IPS-18a (cell line): ENCODE results near the gene SH2D1A.

ENCODE experiments used
- H3K27ac ChIP-seq: one replicate; pipeline ENCODE4 v1.5.1; 2013; ENCODE audit warnings: low read length
- H3K27me3 ChIP-seq: one replicate; pipeline ENCODE4 v1.6.1; 2013; ENCODE audit warnings: mild to moderate bottlenecking, low read length; ENCODE audit not compliant: control insufficient read depth, insufficient read depth
- H3K36me3 ChIP-seq: one replicate; pipeline ENCODE4 v1.6.1; 2013; ENCODE audit warnings: low read depth, low read length; ENCODE audit not compliant: control insufficient read depth
- H3K4me1 ChIP-seq: one replicate; pipeline ENCODE4 v1.6.1; 2013; ENCODE audit warnings: low read depth, low read length; ENCODE audit not compliant: control insufficient read depth
- H3K4me3 ChIP-seq: one replicate; pipeline ENCODE4 v1.5.1; 2013; ENCODE audit warnings: low read length
- H3K9ac ChIP-seq: one replicate; pipeline ENCODE4 v1.6.1; 2013; ENCODE audit warnings: mild to moderate bottlenecking, low read length, moderate library complexity
- H3K9me3 ChIP-seq: one replicate; pipeline ENCODE4 v1.6.1; 2013; ENCODE audit warnings: low read depth, low read length; ENCODE audit not compliant: control insufficient read depth

SH2D1A gene

GRCh38 chrX:124338733-124339514 lies 7.4 kb upstream of the SH2D1A start:
- no peaks in the 10 kb centered on the region for H3K9me3 ChIP-seq
- H3K9ac ChIP-seq = no peak overlapping the region
- H3K4me1 ChIP-seq = no peaks in the 10 kb centered on the region
- H3K4me3 ChIP-seq = no peak overlapping the region
- no peaks in the 10 kb centered on the region for H3K36me3 ChIP-seq
- H3K27ac ChIP-seq = no peak overlapping the region
- no peaks in the 10 kb centered on the region for H3K27me3 ChIP-seq

DNA sequence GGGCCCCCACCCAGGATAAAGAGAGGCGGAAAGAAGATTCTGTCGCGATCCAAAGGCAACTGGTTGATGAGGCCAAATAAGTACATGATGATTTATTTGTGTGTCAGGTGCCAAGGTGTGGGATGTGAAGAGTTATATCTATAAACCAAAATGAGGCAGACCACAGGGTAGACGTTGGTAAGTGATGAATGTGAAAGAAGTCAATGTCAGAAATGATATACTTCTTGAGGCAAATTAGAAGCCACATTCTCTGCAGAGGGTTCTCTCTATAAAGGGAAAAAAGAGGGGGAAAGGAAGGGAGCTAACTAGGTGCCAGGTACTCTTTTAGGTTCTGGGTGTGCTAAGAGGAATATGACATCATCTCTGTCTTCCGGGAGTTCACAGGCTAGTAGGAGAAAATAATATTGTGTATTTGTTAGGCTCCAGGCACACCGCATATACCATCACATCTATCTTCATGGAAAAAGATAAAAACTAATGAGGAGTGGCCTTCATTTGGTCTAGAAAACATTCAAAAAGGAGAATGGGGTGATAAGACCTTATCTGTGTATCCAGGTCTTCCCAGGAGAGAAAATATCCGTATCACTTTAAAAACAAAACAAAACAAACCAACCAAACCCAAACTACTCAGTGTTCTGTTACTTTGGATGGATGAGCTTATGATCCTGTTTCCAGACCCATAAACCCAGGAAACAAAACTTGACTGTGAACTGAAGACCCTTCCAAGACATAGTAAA lies 4.8 kb upstream of the SH2D1A start:
- no peaks in the 10 kb centered on the region for H3K27me3 ChIP-seq

DNA sequence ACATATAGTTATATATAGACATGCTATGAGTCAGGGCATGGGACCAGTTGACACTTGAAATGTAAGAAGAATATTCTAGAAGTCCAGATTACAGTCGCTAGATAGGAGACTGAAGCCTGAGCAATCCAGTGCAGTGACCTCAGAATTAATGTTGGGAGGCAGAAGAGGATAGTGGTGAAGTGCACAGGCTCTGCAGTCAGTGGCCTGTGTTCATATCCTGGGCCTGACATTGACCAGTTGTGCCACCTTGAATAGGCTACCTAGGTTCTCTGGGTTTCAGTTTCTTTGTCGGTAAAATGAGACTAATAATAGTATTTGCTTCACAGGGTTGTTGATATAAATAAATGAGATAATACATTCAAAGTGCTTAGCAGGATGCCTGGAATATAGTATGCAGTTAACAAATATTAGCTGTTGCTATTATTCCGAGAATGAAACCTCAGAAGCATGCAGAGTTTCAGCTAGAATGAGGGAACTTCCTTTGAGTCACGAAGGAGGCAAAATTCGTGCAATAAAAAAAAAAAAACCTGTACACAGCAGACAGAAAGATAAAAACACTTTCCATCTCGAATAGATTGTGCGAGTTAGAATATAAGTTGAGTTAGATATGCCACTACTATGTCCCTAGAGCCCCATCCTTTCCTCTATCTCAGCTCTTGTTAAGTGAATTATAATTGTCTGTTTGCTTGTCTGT lies 4.0 kb upstream of the SH2D1A start:
- H3K9me3 ChIP-seq = peaks cover 5% of the 10 kb centered on the region
- no peaks in the 10 kb centered on the region for H3K4me1 ChIP-seq
- no peaks in the 10 kb centered on the region for H3K36me3 ChIP-seq
- no peak overlapping the region for H3K27ac ChIP-seq
- no peak overlapping the region for H3K4me3 ChIP-seq
- no peaks in the 10 kb centered on the region for H3K27me3 ChIP-seq
- H3K9ac ChIP-seq = no peak overlapping the region

More for the DNA sequence above, 4.8 kb upstream of the SH2D1A start:
- no peaks in the 10 kb centered on the region for H3K36me3 ChIP-seq
- H3K27ac ChIP-seq = no peak overlapping the region
- no peaks in the 10 kb centered on the region for H3K4me1 ChIP-seq
- no peak overlapping the region for H3K4me3 ChIP-seq
- no peaks in the 10 kb centered on the region for H3K9me3 ChIP-seq
- H3K9ac ChIP-seq = no peak overlapping the region

DNA sequence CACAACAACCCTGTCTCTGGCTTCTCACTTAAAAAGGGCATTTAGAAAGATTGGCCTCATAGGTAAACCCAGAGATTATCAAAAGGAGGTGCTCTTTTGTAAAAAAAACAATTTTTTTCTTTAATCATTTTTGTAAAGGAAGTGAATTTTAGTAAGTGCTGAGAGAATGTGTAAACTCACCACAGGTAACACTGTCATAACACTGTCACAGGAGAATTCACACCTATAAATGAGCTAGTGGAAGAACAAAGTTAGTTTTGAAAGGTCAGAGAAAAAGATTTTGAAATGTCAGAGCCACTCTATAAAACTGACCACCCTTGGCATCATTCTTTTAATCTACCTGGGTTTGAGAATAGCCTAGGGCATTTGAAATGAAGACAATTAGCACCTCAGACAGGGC lies 3.3 kb upstream of the SH2D1A start:
- Histone ChIP-seq H3K27ac (no peak overlapping the region), H3K36me3 (no peaks in the 10 kb centered on the region), H3K9ac (no peak overlapping the region), H3K4me3 (no peak overlapping the region), H3K9me3 (peaks cover 6% of the 10 kb centered on the region), H3K27me3 (no peaks in the 10 kb centered on the region), H3K4me1 (no peaks in the 10 kb centered on the region)

DNA sequence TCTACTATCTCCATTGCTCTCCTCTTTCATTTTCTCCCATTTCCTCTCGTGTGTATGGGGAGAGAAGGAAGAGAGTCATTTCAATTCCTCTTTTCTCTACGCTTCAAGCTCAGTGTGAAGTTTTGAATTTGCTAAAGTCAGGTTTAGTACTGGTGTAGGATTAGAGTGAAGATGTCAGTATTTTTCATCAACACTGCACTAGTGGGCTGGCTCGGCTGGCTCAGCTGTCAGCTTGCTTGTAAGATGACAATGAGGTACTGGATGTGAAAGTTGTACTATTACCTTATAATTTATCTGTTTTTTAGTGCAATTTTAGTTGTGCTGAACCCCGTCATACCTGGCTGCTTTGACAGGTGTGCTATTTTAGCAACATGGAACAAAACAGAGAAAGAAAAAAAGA lies 2.1 kb upstream of the SH2D1A start:
- H3K9ac ChIP-seq = no peak overlapping the region

GRCh38 chrX:124346877-124347241 lies 496 bp downstream of the SH2D1A start:
- Histone ChIP-seq H3K9ac (no peak overlapping the region), H3K27me3 (no peaks in the 10 kb centered on the region), H3K27ac (no peak overlapping the region), H3K4me3 (no peak overlapping the region), H3K36me3 (no peaks in the 10 kb centered on the region), H3K9me3 (peaks cover 11% of the 10 kb centered on the region), H3K4me1 (no peaks in the 10 kb centered on the region)

More for the DNA sequence above, 2.1 kb upstream of the SH2D1A start:
- Histone ChIP-seq H3K36me3 (no peaks in the 10 kb centered on the region), H3K4me1 (no peaks in the 10 kb centered on the region), H3K4me3 (no peak overlapping the region), H3K9me3 (peaks cover 6% of the 10 kb centered on the region), H3K27me3 (no peaks in the 10 kb centered on the region), H3K27ac (no peak overlapping the region)

DNA sequence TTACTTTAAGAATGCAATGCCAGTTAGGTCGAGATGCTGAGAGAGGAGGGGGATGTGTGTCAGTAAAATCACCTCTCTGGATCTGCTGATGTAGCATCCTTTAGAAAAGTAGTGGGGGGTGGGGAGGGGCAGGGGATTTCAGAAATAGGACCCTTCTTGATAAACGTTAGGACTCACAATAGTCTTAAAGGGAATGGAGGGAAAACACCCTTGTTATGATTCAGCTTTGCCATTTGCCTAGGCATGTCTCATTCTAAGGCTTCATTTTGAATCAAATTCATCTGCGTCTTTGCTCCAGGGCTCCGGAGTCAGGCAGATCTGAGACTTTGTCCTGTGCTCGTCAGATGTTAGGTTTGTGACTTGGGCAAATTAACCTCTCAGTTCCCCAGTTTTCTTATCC lies 879 bp downstream of the SH2D1A start:
- Histone ChIP-seq H3K9ac (no peak overlapping the region), H3K27ac (no peak overlapping the region), H3K36me3 (no peaks in the 10 kb centered on the region), H3K9me3 (peaks cover 11% of the 10 kb centered on the region), H3K27me3 (no peaks in the 10 kb centered on the region), H3K4me1 (no peaks in the 10 kb centered on the region), H3K4me3 (no peak overlapping the region)

DNA sequence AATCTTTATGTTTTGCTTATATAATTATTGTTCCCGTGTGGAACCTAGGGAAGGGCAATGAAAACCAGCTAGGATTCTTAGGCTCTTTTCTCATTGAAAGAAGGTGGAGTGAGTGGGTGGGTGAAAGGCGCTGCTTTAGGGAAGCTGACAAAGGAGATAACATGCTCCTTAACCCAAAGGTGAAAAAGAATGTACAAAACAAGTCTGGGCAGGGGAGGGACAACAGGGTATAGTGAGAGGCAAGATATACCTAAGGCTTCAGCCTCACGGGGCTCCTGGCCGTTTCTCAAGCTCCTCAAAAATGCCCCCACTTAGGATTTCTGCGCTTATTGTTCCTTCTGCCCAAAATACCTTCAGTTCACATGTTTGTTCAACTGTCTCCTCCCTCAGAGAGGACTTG lies 1.8 kb downstream of the SH2D1A start:
- no peaks in the 10 kb centered on the region for H3K36me3 ChIP-seq
- H3K9me3 ChIP-seq = peaks cover 11% of the 10 kb centered on the region
- H3K4me1 ChIP-seq = no peaks in the 10 kb centered on the region
- H3K27me3 ChIP-seq = no peaks in the 10 kb centered on the region
- H3K4me3 ChIP-seq = no peak overlapping the region
- no peak overlapping the region for H3K9ac ChIP-seq
- H3K27ac ChIP-seq = no peak overlapping the region

DNA sequence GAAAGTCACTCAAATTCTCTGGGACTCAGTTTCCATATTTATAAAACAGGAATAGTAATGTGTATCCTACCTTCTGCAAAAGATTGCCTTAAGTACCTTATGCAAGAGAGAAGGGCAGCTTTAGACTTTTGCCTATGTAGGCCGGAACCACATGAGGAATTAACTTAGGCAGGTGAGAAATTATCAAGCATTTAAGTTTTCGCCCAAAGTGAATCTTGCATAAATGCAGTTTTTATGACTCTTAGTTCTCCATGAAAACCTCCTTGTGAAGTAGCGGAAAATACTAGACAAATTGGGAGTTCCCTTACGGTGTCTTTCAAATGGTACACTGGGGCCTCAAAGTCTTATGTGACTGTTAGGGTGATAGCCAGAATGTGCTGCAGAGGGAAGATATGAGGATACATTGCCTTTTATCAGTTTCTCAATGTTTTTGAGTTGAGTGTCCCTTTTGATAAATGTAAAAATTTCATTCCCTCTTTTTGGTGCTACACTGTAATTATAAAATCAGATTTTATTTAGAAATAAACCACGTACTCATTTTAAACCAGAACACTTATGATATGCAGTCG lies 2.6 kb downstream of the SH2D1A start:
- Histone ChIP-seq H3K27ac (no peak overlapping the region), H3K4me3 (no peak overlapping the region), H3K36me3 (no peaks in the 10 kb centered on the region), H3K9ac (no peak overlapping the region), H3K27me3 (no peaks in the 10 kb centered on the region), H3K4me1 (no peaks in the 10 kb centered on the region), H3K9me3 (peaks cover 11% of the 10 kb centered on the region)

DNA sequence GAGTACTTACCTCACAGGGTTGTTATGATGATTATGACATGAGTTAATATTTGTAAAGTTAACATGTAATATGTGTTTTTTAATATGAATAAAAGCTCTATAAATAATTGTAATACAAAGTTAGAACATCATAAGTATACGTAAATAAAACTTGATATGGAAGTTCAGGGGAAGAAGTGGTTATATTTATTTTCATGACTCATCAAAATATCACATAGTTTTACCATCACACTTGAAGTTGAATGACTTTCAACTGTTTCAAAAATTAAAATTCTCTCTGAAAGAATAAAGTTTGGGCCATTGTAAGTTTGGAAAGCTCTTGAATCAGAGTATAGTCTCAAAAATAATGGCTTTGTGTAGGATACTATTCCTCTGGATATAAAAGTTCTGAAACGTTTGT lies 8.3 kb downstream of the SH2D1A start:
- H3K4me3 ChIP-seq = no peak overlapping the region
- H3K36me3 ChIP-seq = no peaks in the 10 kb centered on the region
- H3K27me3 ChIP-seq = no peaks in the 10 kb centered on the region
- H3K27ac ChIP-seq = no peak overlapping the region
- no peaks in the 10 kb centered on the region for H3K4me1 ChIP-seq
- H3K9me3 ChIP-seq = peaks cover 5% of the 10 kb centered on the region
- no peak overlapping the region for H3K9ac ChIP-seq

DNA sequence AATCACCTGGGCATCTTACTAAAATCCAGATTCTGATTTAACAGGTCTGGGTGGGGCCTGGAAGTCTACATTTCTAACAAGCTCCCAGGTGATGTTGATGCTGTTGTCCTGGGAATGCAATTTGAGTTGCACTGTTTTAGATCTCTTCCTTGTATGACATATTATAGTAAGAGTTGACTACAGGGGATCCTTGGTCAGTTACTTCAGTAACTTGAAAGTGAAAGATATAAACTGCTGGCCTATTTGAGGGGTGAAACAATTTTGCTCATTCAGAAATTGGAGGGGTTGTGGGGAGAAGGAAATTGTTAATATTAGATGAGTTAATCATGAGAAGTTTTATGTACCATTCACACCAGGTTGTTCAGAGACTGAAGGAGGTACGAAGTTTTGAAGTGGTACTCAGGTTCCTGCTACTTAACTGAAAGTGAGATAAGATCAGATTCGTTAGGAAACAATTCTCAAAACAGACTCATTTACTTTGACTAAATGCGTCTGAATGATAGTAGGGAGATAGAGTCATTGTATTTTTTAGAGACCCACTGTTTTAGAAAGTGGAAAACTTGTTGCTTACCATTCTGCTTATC lies 12.5 kb downstream of the SH2D1A start:
- no peak overlapping the region for H3K27ac ChIP-seq
- no peaks in the 10 kb centered on the region for H3K4me1 ChIP-seq
- no peaks in the 10 kb centered on the region for H3K27me3 ChIP-seq
- no peak overlapping the region for H3K9ac ChIP-seq
- H3K9me3 ChIP-seq = peaks cover 4% of the 10 kb centered on the region
- no peak overlapping the region for H3K4me3 ChIP-seq
- H3K36me3 ChIP-seq = no peaks in the 10 kb centered on the region
